ENCODE data around the gene PHLPP1. TPM values are rescaled to one million over a fixed set of nuclear protein-coding genes. Genes with fewer than 3 reads are reported as not detected.

Gene PHLPP1
- total RNA-seq, 2 experiments from 2014 or later = 9.0 to 12.4 TPM

DNA sequence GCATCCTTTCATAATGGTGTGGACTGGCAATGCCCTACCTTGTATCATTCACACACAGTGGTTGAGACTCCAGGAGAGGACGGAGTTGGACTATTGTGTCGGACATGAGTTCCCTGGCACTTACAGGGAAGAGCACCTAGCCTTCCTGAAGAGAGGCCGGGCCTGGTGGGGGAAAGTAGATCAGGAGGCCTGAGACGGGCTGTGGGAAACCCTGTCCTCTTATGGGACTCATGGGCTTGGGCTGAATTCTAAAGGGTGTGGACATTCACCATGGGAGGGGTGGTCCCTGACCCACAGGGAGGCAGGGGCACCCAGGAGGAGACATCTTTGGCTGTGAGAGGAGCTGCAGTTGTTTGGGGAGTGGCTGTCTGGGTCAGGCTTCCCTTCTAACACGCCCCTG lies 286.5 kb downstream of the PHLPP1 start:
- CTCF ChIA-PET (ENCODE audit: unreplicated experiment) = no interaction called here

DNA sequence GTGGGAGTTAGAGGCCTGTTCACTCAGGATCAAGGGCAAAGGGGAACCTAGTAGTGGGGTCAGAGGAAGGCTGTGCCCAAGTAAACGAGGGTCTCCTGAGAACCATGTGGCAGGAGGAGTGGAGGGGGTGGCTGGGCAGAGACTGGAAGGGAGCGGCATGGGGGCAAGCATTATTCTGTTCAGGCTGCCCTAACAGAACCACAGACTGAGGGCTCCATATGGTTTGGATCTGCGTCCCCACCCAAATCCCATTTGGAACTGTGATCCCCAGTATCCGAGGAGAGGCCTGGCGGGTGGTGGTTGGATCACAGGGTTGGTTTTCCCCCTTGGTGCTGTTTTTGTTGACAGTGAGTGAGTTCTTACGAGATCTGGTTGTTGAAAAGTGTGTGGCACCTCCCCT lies 287.0 kb downstream of the PHLPP1 start:
- no TSS peak for BruUV-seq (replicated peaks)
- no peak overlapping the region for H3K27ac ChIP-seq (ENCODE audit: low read depth, low read length, poor library complexity, severe bottlenecking)
- ChIA-PET CTCF (ENCODE audit: unreplicated experiment) (no interaction called here), POLR2A (no interaction called here)
- no peak for DNase-seq (ENCODE audit: low spot score)
- intact Hi-C loops (cut with micrococcal nuclease; ENCODE audit: unreplicated experiment) = no loop called here
- H3K4me1 ChIP-seq (ENCODE audit: insufficient read depth, low read length, poor library complexity, severe bottlenecking) = no peaks in the 10 kb centered on the region
- no peaks in the 10 kb centered on the region for H3K9me2 ChIP-seq (ENCODE audit: insufficient read depth, low read length)
- H2AFZ ChIP-seq (ENCODE audit: low read length) = no peak overlapping the region
- TF ChIP-seq, protein P1, sequence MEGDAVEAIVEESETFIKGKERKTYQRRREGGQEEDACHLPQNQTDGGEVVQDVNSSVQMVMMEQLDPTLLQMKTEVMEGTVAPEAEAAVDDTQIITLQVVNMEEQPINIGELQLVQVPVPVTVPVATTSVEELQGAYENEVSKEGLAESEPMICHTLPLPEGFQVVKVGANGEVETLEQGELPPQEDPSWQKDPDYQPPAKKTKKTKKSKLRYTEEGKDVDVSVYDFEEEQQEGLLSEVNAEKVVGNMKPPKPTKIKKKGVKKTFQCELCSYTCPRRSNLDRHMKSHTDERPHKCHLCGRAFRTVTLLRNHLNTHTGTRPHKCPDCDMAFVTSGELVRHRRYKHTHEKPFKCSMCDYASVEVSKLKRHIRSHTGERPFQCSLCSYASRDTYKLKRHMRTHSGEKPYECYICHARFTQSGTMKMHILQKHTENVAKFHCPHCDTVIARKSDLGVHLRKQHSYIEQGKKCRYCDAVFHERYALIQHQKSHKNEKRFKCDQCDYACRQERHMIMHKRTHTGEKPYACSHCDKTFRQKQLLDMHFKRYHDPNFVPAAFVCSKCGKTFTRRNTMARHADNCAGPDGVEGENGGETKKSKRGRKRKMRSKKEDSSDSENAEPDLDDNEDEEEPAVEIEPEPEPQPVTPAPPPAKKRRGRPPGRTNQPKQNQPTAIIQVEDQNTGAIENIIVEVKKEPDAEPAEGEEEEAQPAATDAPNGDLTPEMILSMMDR (conservative IDR thresholded peaks at IDR 0.05; ENCODE audit: low read length) = no peak
- TF ChIP-seq EZH2phosphoT487 (IDR thresholded peaks at IDR 0.05; ENCODE audit: borderline replicate concordance, low read depth, low read length) = no peak
- no peaks in the 10 kb centered on the region for H3K36me3 ChIP-seq (ENCODE audit: insufficient read depth, low read length)
- H3K4me2 ChIP-seq (ENCODE audit: low read length) = no peak overlapping the region
- no peaks in the 10 kb centered on the region for H3K9me3 ChIP-seq (ENCODE audit: low read length)
- no peaks in the 10 kb centered on the region for H4K20me1 ChIP-seq (ENCODE audit: insufficient read depth, low read length)
- H3K79me2 ChIP-seq (ENCODE audit: insufficient read depth, low read depth, low read length) = no peaks in the 10 kb centered on the region
- no peak overlapping the region for H3K4me3 ChIP-seq (ENCODE audit: low read depth, low read length, poor library complexity, severe bottlenecking)

More for the DNA sequence above, 286.5 kb downstream of the PHLPP1 start:
- POLR2A ChIA-PET = no interaction called here
- Histone ChIP-seq H3K4me1 (ENCODE audit: insufficient read depth, low read length, poor library complexity, severe bottlenecking) (no peaks in the 10 kb centered on the region), H3K9me2 (ENCODE audit: insufficient read depth, low read length) (no peaks in the 10 kb centered on the region), H3K79me2 (ENCODE audit: insufficient read depth, low read depth, low read length) (no peaks in the 10 kb centered on the region), H3K36me3 (ENCODE audit: insufficient read depth, low read length) (no peaks in the 10 kb centered on the region), H2AFZ (ENCODE audit: low read length) (no peak overlapping the region), H4K20me1 (ENCODE audit: insufficient read depth, low read length) (no peaks in the 10 kb centered on the region), H3K9me3 (ENCODE audit: low read length) (no peaks in the 10 kb centered on the region), H3K4me2 (ENCODE audit: low read length) (no peak overlapping the region), H3K4me3 (ENCODE audit: low read depth, low read length, poor library complexity, severe bottlenecking) (no peak overlapping the region), H3K27ac (ENCODE audit: low read depth, low read length, poor library complexity, severe bottlenecking) (no peak overlapping the region)
- DNase-seq (ENCODE audit: low spot score) = no peak
- no peak for TF ChIP-seq EZH2phosphoT487 (IDR thresholded peaks at IDR 0.05; ENCODE audit: borderline replicate concordance, low read depth, low read length)
- TF ChIP-seq, protein P1 (conservative IDR thresholded peaks at IDR 0.05; ENCODE audit: low read length) = no peak
- intact Hi-C loops (cut with micrococcal nuclease; ENCODE audit: unreplicated experiment) = no loop called here
- BruUV-seq (replicated peaks) = no TSS peak

DNA sequence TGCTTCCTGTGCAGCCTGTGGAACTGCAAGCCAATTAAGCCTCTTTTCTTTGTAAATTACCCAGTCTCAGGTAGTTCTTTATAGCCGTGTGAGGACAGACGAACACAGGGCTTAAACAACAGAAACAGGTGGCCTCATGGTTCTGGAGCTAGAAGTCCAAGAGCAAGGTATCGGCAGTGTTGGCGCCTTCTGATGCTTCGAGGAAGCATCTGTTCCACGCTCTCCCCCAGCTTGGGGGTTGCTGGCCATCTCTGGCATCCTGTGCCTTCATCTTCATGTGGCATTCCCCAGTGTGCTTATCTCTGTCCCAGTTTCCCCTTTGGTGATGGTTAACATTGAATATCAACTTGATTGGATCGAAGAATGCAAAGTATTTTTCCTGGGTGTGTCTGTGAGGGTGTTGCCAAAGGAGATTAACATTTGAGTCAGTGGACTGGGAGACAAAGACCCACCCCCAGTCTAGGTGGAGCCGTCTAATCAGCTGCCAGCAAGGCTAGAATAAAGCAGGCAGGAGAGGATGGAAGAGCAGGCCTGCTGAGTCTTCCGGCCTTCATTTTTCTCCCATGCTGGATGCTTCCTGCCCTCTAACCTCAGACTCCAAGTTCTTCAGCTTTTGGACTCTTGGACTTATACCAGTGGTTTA lies 287.6 kb downstream of the PHLPP1 start:
- no peak overlapping the region for H3K4me3 ChIP-seq (ENCODE audit: low read depth, low read length, poor library complexity, severe bottlenecking)
- H3K4me2 ChIP-seq (ENCODE audit: low read length) = no peak overlapping the region
- H3K79me2 ChIP-seq (ENCODE audit: insufficient read depth, low read depth, low read length) = no peaks in the 10 kb centered on the region
- no peaks in the 10 kb centered on the region for H4K20me1 ChIP-seq (ENCODE audit: insufficient read depth, low read length)
- H3K9me3 ChIP-seq (ENCODE audit: low read length) = no peaks in the 10 kb centered on the region
- no peak for DNase-seq (ENCODE audit: low spot score)
- no TSS peak for BruUV-seq (replicated peaks)
- no peak overlapping the region for H3K27ac ChIP-seq (ENCODE audit: low read depth, low read length, poor library complexity, severe bottlenecking)
- no peak overlapping the region for H2AFZ ChIP-seq (ENCODE audit: low read length)
- POLR2A ChIA-PET = no interaction called here
- H3K9me2 ChIP-seq (ENCODE audit: insufficient read depth, low read length) = no peaks in the 10 kb centered on the region
- intact Hi-C loops (cut with micrococcal nuclease; ENCODE audit: unreplicated experiment) = no loop called here
- no peaks in the 10 kb centered on the region for H3K4me1 ChIP-seq (ENCODE audit: insufficient read depth, low read length, poor library complexity, severe bottlenecking)
- no peak for TF ChIP-seq EZH2phosphoT487 (IDR thresholded peaks at IDR 0.05; ENCODE audit: borderline replicate concordance, low read depth, low read length)
- TF ChIP-seq, protein P1 (conservative IDR thresholded peaks at IDR 0.05; ENCODE audit: low read length) = no peak
- CTCF ChIA-PET (ENCODE audit: unreplicated experiment) = no interaction called here
- H3K36me3 ChIP-seq (ENCODE audit: insufficient read depth, low read length) = no peaks in the 10 kb centered on the region

All from OCI-LY7 (cell line).